ENCODE results near the gene GRIA2.

The GRIA2 gene

GRCh38 chr4:157363360-157363759 is 142.8 kb downstream of the GRIA2 start:
- no peak overlapping the region for H3K27ac ChIP-seq
- TF ChIP-seq ZFX (IDR thresholded peaks at IDR 0.05), result no peak
- TF ChIP-seq CTCF (conservative IDR thresholded peaks at IDR 0.05), result no peak

DNA sequence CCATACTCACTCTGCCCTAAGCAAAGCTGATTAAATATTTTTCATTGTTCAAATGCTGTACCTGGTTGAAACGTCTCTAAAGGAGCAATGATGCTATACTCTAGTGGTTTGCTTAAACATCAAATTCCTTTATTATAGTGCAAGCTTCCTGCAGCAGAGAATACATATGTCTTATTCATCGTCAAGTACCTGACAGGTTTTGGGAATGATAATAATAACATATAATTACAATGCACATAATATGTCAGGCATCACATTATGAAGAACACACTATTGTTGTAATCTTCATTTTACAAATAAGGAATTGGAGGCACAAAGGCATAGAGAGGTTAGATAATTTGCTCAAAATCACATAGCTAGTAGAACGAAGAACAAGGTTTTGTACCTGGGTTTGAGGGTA is 151.6 kb downstream of the GRIA2 start:
- no peak for TF ChIP-seq ZFX (IDR thresholded peaks at IDR 0.05)
- TF ChIP-seq CTCF (conservative IDR thresholded peaks at IDR 0.05), result no peak

GRCh38 chr4:157372567-157372966 is 152.0 kb downstream of the GRIA2 start:
- TF ChIP-seq CTCF (conservative IDR thresholded peaks at IDR 0.05), result no peak
- no peak for TF ChIP-seq ZFX (IDR thresholded peaks at IDR 0.05)
- H3K27ac ChIP-seq, result no peak overlapping the region

More for the DNA sequence above, 151.6 kb downstream of the GRIA2 start:
- no peak overlapping the region for H3K27ac ChIP-seq

GRCh38 chr4:157389741-157390140 is 169.2 kb downstream of the GRIA2 start:
- H3K27ac ChIP-seq, result no peak overlapping the region
- TF ChIP-seq ZFX (IDR thresholded peaks at IDR 0.05) (no peak), CTCF (conservative IDR thresholded peaks at IDR 0.05) (no peak)

DNA sequence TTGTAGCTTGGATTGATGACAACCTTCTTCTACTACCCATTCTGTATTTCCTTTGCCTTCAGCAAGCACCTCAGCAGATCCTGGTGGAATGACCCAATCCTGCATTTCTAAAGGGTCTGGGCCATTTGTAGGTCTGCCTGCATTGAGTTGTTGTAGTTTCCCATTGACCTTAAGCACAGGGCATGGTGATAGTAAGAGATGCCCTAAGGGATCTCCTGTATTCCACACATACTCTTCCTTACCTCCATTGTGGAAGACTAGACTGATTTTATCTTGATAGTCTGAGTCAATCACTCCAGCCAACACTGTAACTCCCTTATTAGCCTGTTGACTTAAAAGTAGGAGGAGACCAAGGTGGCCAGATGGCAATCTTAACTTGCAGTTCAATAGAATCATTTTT is 184.5 kb downstream of the GRIA2 start:
- TF ChIP-seq ZFX (IDR thresholded peaks at IDR 0.05) (no peak), CTCF (conservative IDR thresholded peaks at IDR 0.05) (no peak)
- no peak overlapping the region for H3K27ac ChIP-seq
